NCI-H2107 treated with DMSO at 0.1 percent for 48 hours (cell line): ENCODE measurements around the gene TNP1.

Experiments used
- DNase-seq: peaks from one replicate; lab custom pipeline; 2025; ENCODE audit not compliant: unreplicated experiment; lab: John Stamatoyannopoulos, UW

TNP1 gene, protein sequence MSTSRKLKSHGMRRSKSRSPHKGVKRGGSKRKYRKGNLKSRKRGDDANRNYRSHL

DNA sequence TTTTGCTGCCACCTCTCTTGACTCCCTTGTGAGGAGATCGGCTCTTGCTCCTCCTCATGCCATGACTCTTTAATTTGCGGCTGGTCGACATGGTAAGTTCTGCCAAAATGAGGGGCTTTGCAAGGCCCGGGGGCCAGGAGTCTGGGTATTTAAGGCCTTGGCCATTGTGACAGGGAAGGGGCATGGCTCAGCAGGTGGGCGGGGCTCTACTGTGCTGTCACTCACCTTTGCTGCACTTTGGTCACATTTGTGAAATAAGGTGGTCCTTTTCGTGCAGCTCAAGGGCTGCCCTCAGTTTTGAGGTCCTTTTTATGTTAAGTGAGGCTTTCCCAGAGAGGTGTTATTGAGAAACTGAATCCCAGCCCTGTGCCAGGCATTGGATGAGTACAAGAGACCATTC, at the start of gene TNP1:
Gene TNP1, minus strand, starts transcription at position 121 of the 400 bp plus-strand sequence. Its CDS starts 30 bp downstream, at position 91.
- no peak for DNase-seq

DNA sequence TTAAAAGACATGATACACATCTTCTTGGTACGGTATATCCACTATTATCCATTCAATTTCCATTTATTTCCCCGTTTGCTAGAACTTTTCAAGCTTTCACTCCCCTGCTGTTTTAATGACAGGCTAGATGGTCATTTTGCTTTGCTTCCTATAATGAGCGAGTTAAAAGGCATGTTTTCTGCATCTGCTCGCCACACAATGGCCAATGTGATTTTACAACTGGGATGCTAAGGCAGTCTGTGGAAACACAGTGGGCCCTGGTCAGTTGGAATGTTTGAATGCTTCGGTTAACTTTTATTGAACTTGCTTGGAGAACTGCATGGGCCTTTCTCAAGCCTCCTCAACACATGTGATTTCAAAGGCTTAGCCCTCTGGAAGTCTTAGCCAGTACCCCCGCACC, 48.4 kb upstream of the TNP1 start:
- no peak for DNase-seq

DNA sequence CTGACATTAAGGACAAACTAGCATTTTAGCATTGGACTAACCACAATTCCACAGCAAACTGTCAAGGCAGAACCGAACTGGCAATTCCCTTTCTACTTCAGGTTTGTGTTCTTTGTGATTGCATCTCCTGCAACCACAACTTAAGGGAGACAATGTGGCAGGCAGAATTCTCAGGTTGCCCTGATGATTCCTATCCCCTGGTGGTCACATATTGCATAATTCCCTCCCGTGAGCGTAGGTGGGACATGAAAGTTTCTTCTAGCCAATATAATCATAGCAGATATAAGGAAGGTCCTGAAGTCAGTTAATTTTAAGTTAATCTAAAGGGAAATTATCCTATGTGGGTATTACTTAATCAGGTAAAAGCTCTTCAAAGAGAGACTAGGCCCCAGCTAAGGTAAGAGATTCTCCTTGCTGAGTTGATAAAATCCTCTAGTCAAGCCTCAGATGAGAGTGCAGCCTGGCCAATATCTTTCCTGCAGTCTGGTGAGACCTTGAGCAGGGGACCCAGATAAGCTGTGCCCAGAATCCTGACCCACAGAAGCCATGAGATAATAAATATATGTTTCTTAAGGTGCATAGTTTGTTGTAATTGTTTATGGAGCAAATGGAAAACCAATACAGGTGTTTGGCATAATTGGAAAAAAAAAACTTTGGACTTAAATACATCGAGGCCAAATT, 45.9 kb upstream of the TNP1 start:
- DNase-seq, result peak; percentile 11

DNA sequence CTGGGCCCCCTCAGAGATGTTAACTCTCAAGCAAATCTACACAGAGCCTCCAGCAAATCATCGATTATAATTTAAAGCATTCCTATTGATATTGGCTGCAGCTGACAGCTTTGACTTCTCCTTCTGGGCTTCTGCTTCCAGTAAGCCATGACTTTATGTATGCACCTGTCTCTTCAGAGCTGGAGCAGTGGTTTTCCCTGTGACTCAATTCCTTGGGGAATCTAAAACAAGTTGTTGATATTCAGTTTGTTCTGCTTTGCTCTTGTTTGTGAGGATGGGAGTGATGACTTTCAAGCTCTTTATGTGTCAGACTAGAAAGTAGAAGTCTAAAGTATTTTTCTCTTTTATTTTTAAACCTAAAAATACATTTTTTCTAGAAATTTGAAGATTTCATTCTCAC, 45.1 kb upstream of the TNP1 start:
- peak; percentile 52 for DNase-seq

DNA sequence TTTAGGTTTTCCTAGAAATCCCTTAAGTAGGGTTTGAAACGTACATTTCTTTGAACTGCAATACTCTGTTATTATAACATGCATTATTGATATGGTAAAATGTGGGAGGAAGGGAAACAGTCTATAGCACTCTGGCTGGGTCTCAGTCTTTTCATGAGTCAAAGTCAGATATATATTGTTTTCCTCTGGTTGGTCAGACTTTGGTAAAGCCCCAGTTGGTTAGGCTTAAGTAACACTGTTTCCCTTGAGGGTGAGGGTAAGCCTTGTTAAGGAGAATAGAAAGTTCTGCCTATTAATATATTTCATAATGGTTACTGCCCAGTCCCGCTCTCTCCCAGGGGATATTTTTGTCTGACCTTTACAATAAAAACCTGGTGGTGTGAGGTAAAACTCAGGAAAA, 44.7 kb upstream of the TNP1 start:
- no peak for DNase-seq

DNA sequence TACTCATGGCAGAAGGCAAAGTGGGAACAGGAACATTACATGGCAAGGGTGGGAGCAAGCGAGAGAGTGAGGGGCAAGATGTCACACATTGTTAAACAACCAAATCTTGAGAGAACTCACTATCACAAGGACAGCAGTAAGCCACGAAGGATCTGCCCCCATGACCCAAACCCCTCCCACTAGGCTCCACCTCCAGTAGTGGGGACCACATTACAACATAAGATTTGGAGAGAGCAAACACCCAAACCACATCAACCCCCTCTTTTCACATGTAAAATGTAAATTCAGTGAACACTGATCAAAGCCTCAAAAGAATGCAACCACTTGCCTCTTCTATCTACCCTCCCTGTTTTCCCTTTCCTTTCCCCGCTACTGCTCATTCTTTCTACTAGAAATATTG, 43.6 kb upstream of the TNP1 start:
- DNase-seq, result no peak

DNA sequence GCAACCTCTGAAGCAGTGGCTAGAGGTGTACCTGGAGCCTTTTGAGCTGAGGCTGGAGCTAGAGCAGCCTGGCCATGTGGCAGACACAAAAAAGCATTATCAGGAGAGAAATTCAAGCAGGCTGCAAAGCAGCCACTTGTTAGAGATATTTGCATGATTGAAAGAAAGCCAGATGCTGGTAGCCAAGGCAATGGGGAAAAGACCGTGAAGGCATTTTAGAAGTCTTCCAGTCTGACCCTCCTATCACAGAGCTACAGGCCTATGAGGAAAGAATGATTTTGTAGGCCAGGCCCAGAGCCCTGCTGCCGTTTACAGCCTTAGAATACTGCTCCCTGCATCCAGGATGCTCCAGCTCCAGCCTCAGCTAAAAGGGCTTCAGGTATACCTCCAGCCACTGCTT, 41.4 kb upstream of the TNP1 start:
- DNase-seq, result no peak

DNA sequence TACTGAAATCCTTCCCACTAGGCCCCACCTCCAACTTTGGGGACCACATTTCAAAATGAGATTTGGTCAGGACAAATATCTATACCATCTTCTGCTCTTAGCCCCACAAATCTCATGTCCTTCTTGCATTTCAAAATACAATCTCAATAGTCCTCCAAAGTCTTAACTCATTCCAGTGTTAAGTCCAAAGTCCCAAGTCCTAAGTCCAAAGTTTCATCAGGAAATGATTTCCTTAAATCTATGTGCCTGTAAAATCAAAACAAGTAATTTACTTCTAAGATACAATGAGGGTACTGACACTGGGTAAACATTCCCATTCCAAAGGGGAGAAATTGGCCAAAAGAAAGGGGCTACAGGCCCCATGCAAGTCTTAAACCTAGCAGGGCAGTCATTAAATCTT, 40.5 kb upstream of the TNP1 start:
- no peak for DNase-seq

DNA sequence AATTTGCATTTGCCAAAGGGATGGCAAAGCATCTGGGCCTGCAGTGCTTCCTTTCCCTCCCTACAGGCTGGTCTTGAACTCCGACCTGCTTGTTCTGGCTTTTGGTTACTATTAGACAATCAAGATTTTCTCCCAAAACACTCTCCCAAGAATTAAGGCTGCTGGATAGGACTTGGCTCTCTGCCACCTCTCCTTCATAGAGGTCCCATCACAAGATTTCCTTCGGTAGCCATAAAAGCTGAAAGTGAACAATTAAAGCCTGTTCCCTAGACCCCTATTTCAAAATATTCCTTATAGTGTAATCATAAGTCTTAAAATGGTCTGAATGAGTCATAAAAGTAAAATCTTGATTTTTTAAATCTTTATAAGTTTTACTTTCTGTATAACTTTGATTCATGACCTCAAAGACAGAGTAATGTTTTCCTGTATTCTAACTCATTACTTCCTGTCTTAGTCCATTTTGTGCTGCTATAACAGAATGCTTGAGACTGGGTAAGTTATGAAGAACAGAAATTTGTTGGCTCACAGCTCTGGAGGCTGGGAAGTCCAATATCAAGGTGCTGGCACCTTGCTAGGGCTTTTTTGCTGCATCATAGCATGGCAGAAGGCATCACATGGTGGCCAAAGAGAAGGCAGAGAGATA, 37.8 kb upstream of the TNP1 start:
- no peak for DNase-seq

DNA sequence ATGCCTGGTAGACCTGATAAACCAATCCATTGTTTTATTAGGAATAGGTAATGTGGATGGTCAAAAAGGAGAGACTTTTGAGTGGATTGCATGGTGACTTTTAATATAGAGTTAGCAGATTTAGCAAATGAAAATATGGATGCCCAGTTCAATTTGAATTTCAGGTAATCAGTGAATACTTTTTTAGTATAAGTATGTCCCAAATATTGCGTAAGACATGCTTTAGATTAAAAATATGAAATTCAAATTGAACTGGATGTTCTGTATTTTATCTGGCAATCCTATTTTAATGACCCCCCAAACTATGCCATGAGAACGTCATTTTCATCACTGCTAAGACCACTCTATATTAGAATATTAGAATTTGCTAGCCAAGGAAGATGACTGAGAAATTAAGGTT, 30.3 kb upstream of the TNP1 start:
- no peak for DNase-seq

DNA sequence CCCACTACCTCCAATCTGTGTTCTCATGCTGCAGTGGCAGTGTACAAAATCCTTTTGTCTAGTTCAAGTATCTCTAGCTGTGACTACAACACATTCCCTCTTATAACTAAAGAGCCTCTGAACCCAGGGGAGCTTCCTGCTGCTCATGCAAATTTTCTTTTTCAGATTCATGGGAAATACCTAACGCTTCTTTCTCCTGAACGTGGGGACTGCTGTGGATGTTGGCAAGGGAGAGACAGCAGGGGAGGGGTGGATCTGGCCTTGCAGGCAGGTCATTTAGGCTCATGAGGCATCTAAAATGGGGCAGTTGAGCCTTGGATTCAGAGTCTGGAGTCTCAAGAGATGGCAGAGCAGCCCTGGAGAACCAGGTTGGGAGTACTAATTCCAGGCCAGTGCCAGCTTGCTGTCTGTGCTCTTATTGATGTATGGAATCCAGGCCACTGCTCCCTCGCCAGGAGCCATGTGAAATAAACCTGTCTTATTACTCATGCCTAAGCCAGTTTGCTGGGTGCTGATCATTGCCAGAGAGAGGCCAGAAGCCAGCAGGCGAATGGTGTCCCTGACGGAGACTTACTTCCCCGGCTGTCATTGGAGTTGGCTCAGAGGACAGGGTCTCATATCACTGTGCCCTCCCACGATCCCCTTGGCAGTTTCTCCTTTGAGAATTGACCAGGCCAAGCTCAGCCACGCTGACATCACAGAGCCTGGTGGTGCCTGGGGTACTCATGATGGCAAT, 29.2 kb upstream of the TNP1 start:
- peak; percentile 74 for DNase-seq

DNA sequence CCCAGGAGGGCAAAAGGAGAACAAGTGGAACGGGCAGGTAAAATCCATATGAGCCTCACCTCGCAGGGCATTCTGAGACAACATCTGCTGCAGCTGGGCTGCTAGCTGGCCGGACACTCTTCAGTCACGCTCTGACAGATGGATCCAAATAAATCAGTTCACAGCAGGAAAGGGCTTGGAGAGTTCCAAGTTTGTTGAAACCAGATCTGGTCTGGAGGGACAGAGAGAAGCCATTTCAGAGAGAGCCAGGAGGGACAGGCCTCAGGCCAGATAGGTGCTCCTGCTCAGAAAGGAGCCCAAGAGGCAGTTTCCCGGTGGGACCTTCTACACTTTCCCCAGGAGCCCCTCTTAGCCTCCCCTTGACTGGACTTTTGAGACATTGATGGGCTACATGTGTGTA, 28.2 kb upstream of the TNP1 start:
- no peak for DNase-seq

DNA sequence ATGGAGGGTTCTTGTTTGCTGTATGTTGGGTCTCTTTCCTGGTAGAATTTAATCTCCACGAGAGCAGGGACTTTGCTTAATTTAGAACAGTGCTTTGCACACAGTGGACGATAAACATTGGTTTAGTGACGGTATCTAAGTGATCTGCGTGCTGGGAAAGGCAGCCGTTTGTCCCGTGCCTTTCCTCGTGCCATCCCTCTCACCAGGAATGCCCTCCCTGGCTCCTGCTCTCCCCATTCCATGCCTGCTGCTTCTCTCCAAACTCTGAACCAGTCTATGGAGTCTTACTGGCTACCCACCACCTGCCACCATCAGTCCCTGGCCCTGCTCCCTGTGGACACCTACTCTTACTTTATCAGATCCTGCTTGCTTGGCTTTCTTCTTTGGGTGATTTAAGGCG, 27.3 kb upstream of the TNP1 start:
- DNase-seq, result no peak

DNA sequence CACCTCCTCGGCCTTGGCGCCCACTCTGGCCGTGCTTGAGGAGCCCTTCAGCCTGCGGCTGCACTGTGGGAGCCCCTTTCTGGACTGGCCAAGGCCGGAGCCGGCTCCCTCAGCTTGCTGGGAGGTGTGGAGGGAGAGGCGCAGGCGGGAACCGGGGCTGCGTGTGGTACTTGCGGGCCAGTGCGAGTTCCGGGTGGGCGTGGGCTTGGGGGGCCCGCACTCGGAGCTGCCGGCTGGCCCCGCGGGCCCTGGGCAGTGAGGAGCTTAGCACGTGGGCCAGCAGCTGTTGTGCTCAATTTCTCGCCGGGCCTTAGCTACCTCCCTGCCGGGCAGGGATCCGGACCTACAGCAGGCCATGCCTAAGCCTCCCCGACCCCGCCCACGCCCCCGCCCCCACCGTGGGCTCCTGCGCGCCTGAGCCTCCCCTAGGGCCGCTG, 25.3 kb upstream of the TNP1 start:
- no peak for DNase-seq

DNA sequence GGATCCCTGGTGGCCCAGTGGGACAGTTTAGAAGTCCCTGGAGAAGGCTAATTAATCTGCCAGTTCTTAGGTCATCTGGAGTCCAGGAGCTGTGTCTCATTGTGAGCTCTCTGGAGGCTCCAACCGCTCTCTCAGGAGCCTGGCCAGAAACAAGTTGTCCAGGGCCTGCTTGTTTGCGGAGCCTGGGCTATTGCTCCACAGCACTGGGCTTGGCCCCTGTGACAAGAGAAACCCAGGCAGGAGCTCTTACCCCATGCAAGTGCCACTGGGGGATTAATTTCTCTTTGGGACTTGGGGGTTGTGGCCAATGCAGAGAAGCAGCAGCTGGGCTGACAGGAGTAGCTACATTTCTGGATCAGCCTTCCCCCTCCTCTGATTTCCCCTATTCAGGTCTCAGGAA, 24.5 kb upstream of the TNP1 start:
- no peak for DNase-seq

DNA sequence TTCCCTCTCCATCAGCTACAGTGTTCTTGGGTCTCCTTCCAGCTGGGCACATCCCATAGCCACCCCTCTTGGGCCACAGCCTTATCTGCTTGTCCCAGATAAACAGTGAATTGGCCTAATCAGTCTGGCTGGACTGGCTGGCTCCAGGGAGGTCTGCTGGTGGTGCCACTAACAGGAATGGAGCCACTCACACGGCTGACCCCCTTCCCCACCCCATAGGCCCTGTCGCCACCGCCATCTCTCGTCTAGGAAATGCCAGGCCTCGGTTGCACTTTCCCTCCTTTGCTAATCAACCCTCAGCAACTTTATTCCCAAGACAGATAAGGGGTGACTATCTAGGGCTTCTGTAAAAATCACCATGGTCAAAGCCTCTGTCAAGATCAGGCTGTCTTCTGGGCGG, 23.0 kb upstream of the TNP1 start:
- DNase-seq, result no peak

DNA sequence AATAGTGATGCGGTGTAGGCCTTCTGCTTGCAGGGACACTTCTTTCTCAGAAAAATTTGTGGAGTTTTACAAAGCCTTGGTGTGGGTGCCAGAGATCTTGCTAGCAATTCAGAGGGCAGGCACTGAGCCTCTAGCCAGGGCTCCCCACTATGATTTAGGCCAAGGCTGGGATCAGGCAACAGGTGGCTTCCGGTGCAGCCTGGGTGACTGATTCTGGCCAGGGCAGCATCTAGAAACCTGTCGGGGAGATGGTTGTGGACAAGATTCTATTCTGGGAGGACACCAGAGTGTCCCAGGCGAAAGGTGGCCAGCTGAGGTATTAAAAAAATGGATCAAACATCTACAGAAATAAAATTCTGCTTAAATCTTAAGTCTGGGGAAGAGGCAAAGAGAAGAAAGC, 21.5 kb upstream of the TNP1 start:
- DNase-seq, result no peak

DNA sequence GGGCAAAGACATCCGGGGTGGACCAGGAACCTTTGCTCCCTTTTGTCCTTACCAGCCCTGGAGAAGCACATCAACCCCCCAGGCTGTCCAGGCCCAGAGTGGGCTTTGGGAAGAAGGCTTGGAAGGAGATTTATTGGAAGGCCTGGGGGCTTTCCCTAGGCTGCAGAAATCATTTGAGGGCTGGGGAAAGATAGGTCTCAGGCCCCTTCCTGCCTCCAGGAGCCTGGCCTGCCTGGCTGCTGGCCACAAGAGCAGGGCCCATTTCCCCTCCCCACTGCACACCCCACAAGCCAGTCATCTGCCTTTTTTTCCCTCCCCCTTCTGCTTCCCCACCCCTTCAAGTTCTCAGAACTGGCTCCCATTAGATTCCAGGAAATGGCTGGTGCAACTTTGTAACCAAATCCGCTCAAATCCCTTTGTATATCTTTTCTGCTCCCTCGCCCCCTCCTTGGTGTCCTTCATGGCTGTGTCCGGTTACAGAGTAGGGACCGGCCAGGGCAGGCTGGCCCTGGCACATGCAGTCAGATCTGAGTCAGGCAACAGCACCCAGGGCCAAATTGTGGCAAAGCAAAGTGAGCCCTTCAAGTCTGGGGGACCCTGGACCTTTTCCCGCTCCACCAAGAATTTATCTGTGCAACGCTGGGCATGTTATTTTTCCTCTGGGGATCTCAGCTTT, 20.8 kb upstream of the TNP1 start:
- DNase-seq, result no peak

DNA sequence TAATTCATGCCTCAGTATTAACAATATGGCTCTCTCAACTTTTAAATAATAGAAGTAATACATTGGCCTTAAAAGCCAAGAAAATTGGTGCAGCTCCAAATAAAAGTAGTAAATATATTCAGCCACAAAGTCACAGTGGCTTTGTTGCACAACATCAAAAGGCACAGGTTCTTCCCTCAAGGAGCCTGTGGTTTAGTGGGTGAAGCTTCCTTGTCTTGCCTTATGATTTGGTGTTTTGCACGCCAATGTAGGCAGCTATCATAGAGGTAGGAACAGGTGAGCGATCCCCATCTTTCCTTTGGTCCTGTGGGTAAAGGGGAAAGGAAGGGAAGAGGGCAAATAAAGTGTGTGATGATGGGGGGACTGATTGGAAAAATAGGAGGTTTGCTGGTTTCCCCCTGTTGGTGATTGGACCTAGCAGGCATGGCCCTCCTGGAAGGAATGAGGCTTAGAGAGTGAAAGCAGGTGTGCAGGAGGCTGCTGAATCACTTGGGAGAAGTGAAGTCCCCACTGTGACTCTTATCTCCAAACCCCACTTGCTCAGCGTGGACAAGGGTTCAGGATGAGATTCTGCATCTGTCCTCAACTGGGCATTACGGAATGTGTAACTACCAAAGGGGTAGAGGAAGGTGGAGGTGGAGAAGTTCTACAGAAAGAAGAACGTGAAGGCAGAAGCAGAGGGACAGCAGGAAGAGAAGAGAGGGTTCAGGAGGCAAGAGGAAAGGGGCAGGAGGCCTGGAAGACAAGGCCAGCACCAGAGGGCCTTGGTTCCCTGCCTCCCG, 20.1 kb upstream of the TNP1 start:
- DNase-seq, result no peak

DNA sequence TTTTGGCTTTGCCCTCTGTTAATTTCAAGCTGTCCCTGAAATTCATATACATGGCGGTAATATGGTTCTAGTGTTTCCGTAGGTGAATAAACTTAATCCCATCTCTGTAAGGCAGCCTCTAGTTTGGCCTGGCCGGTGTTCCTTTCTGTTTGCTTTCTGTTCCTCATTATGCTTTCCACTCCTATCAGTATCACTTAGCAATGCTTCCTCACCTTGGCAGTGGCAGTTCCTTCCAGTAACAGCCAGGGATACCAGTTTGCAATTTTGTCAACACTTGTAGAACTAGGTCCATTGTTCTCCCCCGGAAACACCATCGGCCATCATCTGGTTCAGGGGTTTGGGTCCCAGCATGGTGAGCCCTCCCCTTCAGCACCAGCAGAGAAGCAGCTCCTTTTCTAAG, 18.2 kb upstream of the TNP1 start:
- no peak for DNase-seq

DNA sequence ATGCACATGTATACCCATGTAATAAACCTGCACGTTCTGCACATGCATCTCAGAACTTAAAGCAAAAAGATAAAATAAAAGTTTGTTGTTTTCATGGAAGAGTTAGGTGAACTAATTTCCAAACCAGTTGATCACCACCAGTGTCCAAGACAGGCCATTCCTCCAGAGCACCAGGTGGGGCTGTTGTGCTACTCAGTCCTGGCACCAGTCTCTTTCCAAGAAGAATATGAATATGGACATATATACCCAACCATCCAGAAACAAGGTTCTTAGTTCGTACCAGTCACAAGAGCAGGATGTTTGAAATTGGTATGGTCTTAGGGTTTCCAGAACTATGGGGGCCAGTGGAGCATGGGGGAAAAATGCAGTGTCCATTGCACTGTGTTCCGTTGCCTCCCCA, 17.2 kb upstream of the TNP1 start:
- DNase-seq, result no peak
